Thoracic aorta (tissue), 2 donors: ENCODE data around the gene CBX5. TPM values are rescaled to one million over a fixed set of nuclear protein-coding genes. Genes with fewer than 3 reads are reported as not detected.

ENCODE experiments used
- ATAC-seq: fragments of 150-250 bp; one replicate; pipeline ENCODE4 v1.8.0; 2017; ENCODE audit warnings: low read depth; ENCODE audit not compliant: insufficient number of reproducible peaks, low FRiP score
- DNase-seq: peaks from one replicate; pipeline ENCODE4 v3.0.0-alpha.2; 2020; ENCODE audit warnings: low spot score
- H3K27ac ChIP-seq, 2 donors: fragments of 200-600 bp; sonication (generic); 1 replicate in 1 of 2; 2 replicates in 1 of 2; pipeline ENCODE4 v1.5.1; 2016; ENCODE audit warnings: mild to moderate bottlenecking in 2 of 2, moderate library complexity in 2 of 2
- H3K27me3 ChIP-seq: fragments of 200-600 bp; sonication (generic); replicated peaks from 2 replicates; pipeline ENCODE4 v1.6.0; 2016; ENCODE audit warnings: mild to moderate bottlenecking; ENCODE audit not compliant: insufficient read depth
- H3K36me3 ChIP-seq: fragments of 200-600 bp; sonication (generic); one replicate; pipeline ENCODE4 v1.5.1; 2016
- H3K4me1 ChIP-seq, 2 donors: fragments of 200-600 bp; sonication (generic); 1 replicate in 1 of 2; 2 replicates in 1 of 2; pipeline versions ENCODE4 v1.5.1 to v1.6.0; 2016; ENCODE audit warnings: low read depth in 2 of 2, mild to moderate bottlenecking in 1 of 2; ENCODE audit not compliant: control insufficient read depth in 1 of 2
- H3K4me3 ChIP-seq: fragments of 200-600 bp; sonication (generic); 2 replicates; pipeline ENCODE4 v1.5.1; 2016; ENCODE audit warnings: mild to moderate bottlenecking
- H3K9me3 ChIP-seq: fragments of 200-600 bp; sonication (generic); 2 replicates; pipeline ENCODE4 v1.5.1; 2016
- total RNA-seq, 2 donors: library from RNA; depleted of rRNA; stranded (reverse); fragments of >200 nt; gene quantifications; one replicate each; pipeline versions ENCODE4 v1.1.0 to v1.2.3, GENCODE V29; 2016
- TF ChIP-seq, protein P1 (sequence below): fragments of 200-600 bp; sonication (generic); IDR thresholded peaks from one replicate; pipeline ENCODE4 v1.5.1; 2019; ENCODE audit warnings: antibody characterized with exemption

CBX5 gene
- total RNA-seq, 2 donors from 2014 or later = 37.6 to 52.7 TPM

GRCh38 chr12:54298904-54299303, 19.0 kb upstream of the CBX5 start:
- Histone ChIP-seq H3K27ac (no peak overlapping the region), H3K4me1 (peaks cover 7 to 11% of the 10 kb centered on the region in 2 donors), H3K4me3 (no peak overlapping the region), H3K36me3 (no peaks in the 10 kb centered on the region), H3K9me3 (no peaks in the 10 kb centered on the region), H3K27me3 (no peaks in the 10 kb centered on the region)
- ATAC-seq = no peak
- TF ChIP-seq, protein P1, sequence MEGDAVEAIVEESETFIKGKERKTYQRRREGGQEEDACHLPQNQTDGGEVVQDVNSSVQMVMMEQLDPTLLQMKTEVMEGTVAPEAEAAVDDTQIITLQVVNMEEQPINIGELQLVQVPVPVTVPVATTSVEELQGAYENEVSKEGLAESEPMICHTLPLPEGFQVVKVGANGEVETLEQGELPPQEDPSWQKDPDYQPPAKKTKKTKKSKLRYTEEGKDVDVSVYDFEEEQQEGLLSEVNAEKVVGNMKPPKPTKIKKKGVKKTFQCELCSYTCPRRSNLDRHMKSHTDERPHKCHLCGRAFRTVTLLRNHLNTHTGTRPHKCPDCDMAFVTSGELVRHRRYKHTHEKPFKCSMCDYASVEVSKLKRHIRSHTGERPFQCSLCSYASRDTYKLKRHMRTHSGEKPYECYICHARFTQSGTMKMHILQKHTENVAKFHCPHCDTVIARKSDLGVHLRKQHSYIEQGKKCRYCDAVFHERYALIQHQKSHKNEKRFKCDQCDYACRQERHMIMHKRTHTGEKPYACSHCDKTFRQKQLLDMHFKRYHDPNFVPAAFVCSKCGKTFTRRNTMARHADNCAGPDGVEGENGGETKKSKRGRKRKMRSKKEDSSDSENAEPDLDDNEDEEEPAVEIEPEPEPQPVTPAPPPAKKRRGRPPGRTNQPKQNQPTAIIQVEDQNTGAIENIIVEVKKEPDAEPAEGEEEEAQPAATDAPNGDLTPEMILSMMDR = no peak
- DNase-seq = no peak

DNA sequence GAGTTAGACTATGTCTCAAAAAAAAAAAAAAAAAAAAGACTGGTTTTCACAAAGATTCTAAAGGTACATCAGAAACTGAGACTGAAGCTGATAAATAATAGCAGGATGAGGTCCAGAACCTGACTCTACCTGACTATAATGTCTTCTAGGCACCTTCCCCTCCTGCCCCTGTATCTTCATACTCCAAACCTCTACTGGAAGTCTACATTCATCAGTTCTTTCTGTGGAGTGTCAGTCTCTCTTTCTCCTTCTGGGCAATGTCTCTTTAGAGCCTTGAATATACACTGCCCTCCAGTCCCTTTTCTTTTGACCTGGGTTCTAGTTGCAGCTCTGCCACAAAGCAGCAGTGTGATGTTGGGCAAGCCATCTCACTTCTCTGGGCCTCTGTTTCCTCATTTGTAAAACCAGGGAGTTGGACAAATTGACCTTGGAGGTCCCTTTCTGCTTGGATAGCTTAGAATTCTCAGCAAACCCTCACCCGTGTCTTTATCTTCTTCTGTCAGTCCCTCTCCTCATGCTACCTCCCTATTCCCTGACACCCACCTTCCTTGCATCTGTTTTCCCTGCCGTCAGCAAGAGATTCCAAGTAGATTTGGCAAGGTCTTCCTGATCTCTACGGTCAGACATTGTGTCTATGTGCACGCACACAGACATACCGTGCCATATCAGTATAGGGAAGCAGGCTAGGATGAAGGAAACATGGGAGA, 16.6 kb upstream of the CBX5 start:
- no peaks in the 10 kb centered on the region for H3K36me3 ChIP-seq
- no peak overlapping the region for H3K27ac ChIP-seq
- peaks cover 7 to 11% of the 10 kb centered on the region in 2 donors for H3K4me1 ChIP-seq
- ATAC-seq (no peak), DNase-seq (no peak)
- H3K4me3 ChIP-seq = no peak overlapping the region
- no peaks in the 10 kb centered on the region for H3K27me3 ChIP-seq
- TF ChIP-seq, protein P1 = no peak
- no peaks in the 10 kb centered on the region for H3K9me3 ChIP-seq

DNA sequence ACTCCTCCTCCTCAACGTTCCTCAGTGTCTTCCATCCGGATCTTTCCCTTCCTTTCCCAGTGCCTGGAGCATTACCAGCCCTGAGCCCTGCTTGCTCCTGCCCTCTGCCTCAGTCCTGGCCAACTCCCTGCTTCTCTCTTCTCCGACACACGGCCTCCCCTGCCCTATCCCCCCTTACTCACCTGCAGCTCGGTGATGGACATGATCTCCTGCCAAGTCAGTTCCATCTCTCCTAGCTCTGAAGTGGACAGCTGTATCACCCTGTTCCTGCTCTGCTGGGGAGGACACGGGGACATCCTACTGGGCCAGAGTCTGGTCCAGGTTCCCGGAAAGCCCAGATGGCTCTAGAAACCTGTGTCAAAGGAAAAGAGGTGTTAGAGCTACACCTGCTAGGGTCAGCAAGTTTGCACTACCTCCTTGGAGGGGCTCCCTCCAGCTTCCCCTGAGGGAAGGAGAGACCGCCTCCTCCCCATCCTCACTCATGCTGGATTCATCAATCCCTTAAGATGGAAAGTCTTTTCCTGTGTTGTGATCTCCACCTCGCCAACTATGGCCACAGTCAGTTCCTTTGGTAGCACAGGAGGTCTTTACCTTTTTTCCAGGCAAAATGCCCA, 15.1 kb upstream of the CBX5 start:
- Histone ChIP-seq H3K9me3 (no peaks in the 10 kb centered on the region), H3K4me3 (no peak overlapping the region), H3K36me3 (no peaks in the 10 kb centered on the region), H3K27ac (no peak overlapping the region), H3K27me3 (no peaks in the 10 kb centered on the region), H3K4me1 (no peaks in the 10 kb centered on the region)
- DNase-seq (no peak), ATAC-seq (no peak)
- TF ChIP-seq, protein P1 = no peak

DNA sequence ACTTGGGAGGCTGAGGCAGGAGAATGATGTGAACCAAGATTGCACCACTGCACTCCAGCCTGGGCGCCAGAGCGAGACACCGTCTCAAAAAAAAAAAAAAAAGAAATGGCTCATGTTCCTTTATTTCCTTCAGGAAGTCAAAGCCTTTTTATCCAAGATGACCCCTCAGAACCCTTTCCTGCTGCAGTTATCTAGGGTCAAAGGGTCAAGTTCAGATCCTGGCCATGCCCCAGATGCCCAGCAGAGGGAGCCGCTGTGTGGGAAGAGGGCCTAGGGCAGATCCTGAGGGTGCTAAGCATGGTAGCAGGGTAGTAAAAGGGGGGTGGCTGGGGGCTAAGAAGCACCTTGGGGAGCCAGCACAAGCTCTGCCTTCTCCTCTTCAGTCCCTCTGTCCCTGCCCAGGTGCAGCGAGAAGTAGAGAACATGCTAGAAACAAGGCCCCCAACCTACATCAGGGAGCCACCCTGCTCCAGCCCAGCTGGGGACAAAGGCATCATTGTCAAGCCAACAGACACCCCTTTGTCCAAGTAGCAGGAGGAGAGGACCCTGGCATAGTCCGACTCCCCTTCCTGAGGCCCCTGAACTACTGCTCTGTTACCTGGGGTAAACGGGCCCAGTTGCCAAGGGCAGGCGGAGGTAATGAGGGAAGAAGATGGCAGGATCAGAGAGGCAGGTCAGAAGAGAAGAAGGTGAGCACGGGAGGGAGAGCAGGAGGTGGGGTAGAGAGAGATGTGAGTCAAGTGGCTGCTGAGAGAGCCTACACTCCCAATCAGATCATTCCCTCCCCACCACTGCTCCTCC, 14.4 kb upstream of the CBX5 start:
- H3K4me1 ChIP-seq = no peaks in the 10 kb centered on the region
- TF ChIP-seq, protein P1 = peak; percentile 60
- DNase-seq (no peak), ATAC-seq (no peak)
- H3K36me3 ChIP-seq = no peaks in the 10 kb centered on the region
- no peaks in the 10 kb centered on the region for H3K9me3 ChIP-seq
- H3K27me3 ChIP-seq = no peaks in the 10 kb centered on the region
- H3K27ac ChIP-seq = no peak overlapping the region
- H3K4me3 ChIP-seq = no peak overlapping the region

DNA sequence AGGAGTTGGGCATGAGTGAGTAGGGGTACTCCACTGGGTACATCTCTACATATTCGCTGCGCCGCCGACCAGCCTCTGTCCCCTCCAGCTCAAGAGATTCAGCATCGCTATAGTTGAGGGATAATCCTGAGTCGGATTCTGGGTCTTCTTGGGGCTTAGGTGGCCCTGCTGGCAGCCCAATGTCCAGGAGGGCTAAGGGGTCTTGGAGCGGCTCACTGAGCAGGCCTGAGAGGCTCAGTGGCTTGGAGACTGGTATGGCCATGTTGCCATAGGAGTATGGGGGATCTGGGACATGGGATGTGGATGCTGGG, 13.0 kb upstream of the CBX5 start:
- ATAC-seq (no peak), DNase-seq (no peak)
- H3K4me1 ChIP-seq = no peaks in the 10 kb centered on the region
- peaks cover under 1% of the 10 kb centered on the region for H3K36me3 ChIP-seq
- no peaks in the 10 kb centered on the region for H3K9me3 ChIP-seq
- TF ChIP-seq, protein P1 = no peak
- H3K4me3 ChIP-seq = no peak overlapping the region
- no peaks in the 10 kb centered on the region for H3K27me3 ChIP-seq
- H3K27ac ChIP-seq = no peak overlapping the region
